ENCODE measurements around the gene UGT1A5.

The UGT1A5 gene

DNA sequence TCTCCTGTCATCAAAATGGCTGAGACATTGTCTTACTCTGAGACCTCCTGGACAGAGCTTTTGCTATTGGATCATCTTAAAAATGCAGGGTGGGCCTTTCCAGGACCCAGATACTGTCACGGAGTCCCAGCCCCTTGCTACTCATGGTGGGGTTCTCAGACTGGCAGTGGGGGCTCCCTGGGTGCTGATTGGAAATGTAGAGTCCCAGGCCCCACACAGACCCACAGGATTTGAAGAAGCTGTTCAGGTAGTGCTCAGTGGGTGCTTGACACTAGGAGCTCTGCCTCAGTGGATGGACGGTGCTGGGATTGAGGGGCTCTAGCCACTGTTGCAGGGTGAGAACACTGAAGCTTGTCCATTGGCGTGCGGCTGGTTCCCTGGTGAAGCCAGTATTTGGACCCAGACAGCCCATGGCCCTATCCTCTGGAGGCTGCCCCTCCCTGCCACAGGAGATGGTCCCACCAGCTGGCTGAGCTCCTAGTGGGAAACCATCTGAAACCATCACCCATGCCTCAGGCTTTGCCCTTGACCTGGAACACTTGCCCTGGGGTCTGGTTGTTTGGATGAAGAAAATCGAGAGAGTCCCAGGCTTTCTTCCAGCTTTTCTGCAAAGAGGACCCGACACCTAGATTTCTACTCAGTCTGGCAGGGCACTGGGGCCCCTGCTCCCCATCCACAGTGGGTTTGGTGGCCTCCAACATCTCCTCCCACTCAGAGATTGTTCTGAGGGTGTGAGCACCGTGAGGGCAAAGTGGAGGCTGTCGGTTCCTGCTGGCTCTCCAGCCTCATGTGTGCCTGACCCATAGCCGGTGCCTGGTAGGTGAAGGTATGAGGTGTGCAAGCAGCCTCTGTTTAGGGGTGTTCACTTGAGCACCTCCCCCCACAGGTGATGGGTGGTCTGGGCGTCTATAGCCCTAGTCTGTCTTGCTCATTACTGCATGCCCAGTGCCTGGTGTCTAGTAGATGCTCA is 95.5 kb downstream of the UGT1A5 start:
- no peak for DNase-seq (ENCODE audit: low read depth in 3 of 3)

DNA sequence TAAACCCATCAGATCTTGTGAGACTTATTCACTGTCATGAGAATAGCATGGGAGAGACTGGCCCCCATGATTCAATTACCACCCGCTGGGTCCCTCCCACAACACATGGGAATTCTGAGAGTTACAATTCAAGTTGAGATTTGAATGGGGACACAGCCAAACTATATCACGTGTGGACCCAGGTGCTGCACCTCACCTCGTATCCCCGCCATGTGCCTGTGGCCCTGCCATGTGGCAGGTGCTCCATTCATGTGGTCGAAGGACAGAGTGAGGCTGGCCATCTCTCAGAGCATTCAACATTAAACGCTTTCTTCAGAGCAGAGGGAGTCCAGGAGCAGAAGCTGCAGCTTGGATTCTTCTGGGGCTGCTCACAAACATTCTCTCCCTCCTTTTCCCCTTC is 97.7 kb downstream of the UGT1A5 start:
- no peak for DNase-seq (ENCODE audit: low read depth in 3 of 3)

DNA sequence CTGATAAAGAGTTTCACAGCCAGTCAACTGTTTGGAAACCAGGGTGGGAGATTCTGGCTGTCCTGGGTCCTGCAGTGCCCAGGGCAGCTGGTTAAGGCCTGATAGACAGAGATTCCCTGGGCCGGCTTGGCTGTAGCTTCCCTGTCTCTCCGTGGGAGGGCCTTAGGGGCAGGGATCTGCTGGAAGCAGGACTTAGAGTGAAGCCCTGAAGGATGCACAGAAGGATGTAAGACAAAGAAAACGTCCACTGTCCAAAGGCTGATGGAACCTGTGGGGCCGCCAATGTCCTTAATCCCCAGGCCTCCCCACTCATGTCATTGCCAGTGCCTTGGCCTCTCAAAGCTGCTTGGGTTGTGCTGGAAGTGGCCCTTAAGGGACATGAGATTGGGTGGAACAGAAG is 98.4 kb downstream of the UGT1A5 start:
- no peak for DNase-seq (ENCODE audit: low read depth in 3 of 3)

DNA sequence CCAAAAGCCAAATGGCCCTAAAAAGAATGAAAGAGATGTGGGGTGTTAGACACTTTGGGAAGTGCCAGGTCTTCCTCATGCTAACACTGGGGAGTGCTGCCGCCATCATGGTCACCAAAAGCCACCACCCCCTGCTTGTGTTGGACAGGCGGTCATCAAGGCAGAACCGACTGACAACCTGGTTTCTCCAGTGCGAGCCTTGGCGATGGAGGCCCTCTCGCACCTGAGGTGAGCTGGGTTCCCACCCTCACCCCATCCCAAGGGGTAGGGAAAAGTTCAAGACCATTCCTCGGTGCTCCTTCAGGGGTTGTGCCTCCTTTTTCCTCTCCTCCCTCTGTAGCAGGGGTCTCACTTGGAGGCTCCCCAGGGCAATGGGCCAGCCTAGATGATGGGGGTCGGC is 99.0 kb downstream of the UGT1A5 start:
- no peak for DNase-seq (ENCODE audit: low read depth in 3 of 3)

DNA sequence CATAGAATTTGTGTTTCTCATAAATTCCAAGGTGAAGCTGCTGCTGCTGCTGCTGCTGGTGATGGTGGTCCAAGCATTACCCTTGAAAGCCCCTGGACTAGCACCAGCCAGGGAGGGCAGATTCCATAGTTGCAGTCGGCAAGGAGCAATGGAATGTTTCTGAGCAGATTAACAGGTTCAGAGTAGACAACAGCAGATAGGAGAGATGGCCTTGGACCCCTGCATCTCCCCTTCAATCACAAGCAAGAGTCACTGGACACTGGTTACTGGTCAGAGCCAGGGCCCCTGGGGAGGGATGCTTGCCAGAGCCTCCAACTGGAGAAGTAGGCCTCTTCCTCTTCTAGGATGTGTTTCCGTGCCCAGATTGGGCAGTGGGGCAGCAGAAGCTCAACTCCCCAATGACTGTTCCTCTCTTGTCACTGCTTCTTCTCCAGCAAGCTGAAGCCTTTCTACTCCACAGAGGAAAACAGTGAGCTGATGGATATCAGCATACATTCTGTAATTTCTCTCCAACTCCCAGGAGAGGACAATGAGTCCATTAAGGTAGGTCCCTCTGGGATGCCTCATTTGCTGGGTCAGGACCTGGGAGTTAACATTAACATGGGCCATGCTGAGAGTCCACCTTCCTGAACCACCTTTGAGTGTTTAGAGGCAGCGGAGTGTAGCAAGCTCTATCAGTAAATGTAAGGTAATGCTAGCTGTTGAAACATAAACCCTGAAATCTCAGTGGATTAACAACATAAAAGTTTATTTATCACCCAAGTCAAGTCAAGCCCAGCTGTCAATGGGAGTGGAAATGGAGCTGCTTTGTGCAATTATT is 100.7 kb downstream of the UGT1A5 start:
- no peak for DNase-seq (ENCODE audit: low read depth in 3 of 3)

DNA sequence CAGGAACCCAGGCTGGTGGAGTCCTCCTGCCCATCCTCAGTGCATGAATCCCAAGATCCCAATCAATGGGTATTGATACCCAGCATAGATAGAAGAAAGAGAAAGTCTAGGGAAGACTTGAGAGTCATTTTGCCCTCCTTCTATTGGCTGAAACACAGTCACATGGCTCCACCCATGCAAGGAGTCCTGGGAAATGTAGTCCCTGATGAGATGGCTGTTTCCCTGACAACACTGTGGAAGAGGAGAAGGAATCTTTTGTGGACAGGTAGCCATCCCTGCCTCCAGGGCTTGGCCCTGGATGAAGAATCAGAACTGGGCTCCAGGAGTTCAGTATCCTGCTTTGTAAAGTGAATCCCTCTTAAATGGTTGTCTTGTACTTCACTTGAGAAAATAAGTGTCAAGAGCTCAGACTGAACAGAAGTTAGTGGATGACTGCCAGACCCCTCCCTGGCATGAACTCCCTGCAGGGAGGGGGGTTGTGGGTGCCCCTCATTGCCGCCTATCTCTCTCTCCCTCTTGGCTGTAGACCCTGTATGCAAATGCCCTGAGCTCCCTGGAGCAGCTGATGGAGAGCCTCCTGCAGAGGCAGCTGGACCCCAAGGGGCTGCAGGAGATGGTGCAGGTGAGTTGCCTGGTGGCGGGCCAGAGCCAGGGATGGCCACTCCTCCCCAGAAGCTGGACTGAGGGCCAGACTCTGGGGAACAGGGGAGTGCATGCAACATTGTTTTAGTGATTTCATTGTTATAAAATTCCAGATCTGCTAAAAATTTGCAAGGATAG is 101.5 kb downstream of the UGT1A5 start:
- no peak for DNase-seq (ENCODE audit: low read depth in 3 of 3)

DNA sequence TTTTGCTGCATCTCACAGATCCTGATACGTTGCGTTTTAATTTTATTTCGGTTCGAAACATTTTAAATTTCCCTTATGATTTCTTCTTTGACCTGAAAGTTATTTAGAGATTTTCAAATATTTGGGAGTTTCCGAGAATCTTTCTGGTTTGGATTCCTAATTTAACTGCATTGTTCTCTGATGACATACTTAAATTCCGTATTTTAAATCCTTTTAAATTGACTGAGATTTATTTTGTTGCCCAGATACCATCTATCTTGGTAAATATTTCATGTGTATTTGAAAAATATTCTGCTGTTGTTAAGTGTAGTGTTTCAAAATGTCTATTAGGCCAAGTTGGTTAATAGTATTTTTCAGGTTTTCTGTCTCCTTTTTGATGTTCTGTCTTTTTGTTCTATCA is 103.2 kb downstream of the UGT1A5 start:
- no peak for DNase-seq (ENCODE audit: low read depth in 3 of 3)

DNA sequence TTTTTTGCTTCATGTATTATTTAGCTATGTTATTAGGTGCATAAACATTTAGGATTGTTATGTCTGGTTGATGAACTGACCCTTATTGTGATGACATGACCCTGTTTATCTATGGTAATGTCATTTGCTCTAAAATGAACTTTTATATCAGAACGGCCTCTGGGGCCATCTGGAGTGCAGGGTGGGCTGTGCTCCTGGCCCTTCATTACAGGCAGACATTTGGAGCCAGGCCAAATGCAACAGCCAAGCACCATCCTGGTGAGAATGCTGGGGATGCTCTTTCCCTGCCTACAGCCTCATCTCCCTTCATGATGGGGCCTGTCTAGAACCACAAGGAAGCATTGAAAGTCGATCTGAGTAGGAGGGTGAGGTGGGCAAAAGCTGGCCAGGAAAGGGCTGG is 103.6 kb downstream of the UGT1A5 start:
- no peak for DNase-seq (ENCODE audit: low read depth in 3 of 3)

DNA sequence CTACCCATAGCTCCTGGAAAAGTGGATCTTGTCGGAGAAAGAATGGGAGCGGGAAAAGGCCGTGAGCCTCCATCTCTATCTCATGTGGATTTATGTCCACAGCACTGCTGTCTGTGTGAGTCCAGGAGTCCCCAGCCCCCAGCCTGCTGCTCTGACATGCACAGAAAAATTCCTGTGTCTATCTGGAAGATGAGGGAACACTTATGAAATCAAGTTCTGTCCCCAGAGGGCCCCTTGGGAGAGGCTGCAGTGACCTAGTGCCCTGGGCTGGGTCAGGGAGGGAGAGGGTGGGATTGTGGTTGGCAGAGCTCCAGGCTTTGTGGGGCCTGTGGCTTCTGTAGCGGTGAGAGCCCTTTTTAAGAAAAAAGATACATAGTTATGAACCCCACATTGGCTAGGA is 104.1 kb downstream of the UGT1A5 start:
- no peak for DNase-seq (ENCODE audit: low read depth in 3 of 3)

DNA sequence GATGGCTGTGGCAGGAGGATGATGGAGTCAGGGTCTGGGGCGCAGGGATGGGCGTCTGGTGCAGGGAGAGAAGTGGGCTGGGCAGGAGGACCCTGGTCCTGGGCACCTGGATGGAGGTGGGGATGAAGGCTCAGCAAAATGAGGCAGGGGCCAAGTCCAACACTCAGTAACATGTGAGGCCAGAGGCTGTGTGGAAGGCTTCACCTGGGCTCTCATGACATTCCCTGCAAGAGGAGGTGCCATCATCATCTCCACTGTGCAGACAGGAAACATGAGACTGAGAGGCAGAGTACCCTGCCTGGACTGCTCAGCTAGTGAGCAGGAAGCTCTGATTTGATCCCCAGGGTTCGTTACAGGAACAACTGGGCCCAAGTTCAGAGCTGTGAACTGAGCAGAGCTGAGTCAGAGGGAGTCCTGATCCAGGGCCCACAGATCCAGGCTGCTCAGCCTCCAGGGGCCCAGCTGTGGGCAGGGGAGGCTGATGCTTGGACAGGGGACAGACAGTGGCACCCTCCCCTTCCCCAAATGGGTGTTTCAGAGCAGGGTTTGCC is 104.7 kb downstream of the UGT1A5 start:
- no peak for DNase-seq (ENCODE audit: low read depth in 3 of 3)

DNA sequence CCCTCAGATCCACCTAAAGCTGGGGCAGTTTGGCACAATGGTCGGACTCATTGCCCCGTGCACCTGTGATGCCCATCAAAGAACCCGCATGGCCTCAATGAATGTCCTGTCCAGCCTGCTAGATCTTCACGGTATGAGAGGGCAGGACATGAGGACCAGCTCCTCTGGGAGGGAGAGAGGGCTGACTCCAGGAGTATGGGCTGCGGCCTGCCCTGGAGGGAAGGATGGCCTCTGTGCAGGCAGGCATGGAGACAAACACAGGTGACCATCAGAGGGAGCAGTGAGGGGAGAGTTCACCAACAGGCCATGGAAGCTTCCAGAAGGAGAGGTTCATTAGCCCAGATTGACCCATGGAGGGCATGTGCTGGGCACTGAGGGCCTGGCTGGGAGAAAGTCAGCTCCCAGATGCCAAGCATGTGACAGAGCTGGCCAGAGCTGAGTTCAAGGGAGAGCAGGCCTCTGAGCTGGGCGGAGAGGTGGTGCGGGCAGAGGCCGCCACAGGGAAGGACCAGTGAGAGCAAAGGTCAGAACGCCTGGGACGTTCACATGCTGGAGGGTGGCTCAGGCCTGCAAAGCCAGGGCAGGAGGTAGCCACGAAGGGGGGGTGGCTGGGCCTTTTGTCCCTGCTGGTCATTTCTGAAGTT is 105.4 kb downstream of the UGT1A5 start:
- no peak for DNase-seq (ENCODE audit: low read depth in 3 of 3)

DNA sequence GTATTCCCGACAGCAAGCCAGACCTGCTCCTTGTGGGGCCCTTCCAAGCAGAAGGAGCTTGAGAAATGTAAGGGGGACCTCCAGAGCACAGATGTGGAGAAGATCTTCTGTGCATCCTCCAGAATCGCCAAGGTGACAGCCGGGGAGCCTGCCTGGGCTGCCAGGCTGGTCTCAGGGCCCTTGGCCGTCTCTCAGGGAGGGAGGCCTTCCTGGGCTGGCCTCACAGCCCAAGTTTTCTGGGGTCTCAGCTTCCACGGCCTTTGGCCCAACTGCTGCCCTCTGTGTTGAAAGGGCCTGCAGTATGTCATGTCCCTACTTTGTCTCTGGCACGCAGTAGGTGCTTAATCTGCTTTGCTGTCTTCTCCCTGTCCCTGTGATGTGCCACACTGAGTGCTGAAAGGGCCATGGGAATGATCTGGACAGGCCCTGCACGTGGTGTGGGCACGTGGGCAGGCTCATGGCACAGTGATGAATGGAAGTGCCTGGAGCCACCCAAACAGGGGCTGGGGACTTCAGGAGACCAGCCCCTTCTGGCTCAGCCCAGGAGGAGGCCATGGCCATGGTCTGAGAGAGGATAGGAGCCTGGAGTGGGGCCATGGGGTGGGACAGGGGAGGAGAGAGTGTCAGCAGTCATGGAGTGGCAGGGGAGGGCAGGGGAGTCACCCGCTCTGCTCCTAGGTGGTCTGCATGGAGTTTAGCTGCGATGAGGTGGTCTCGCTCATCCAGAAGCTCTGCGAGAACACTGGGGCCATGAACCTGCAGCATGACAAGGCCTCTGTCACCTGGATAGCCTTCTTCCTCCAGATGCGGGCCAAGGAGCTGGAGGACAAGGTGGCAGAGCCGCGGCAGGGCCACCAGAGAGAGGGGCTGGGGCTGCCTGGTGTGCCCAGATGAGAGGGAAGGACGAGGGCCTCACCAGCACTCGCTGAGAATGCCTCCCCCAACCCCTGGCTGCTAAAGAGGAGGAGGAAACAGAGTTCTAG is 106.2 kb downstream of the UGT1A5 start:
- DNase-seq (ENCODE audit: low read depth in 3 of 3) = no peak

DNA sequence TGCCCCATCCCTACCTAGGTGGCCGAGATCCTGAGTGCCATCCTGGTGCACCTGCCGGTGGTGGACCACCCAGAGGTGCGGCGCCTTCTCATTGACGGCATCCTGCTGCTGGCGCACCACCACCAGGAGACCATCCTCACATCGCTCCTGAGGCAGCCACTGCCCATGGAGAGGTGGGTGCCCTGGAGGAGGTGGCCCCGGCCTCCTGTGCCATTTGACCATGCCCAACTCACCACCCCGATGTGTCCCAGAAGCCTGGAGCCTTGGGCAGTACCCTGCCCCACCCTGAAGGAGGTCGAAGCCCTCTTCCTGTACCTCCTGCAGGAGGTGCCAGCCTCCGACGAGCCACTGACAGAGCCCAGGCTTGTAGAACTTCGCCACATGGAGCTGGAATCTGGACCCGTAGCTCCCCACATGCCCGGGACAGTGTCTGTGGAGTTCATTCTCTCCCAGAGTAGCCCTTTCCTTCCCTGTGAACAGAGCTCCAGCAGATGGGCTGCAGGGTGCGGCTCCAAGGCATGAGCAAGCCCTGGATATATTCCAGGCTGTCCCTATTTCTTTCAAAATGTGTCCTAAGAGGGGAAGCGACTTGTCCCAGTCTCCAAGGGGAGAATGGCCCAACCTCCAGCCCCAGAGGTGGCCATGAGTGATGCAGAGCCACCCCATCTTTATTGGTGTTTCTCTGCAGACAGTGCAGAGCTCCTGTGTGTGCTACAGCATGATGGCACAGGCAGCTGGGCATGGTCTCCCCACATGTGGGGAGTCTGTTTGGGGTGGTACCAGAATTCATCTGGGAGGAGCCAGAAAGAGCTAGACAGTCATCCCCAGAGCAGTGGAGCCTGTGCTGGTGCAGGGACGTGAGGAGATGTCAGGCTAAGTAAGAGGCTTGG is 107.4 kb downstream of the UGT1A5 start:
- DNase-seq (ENCODE audit: low read depth in 3 of 3) = no peak

DNA sequence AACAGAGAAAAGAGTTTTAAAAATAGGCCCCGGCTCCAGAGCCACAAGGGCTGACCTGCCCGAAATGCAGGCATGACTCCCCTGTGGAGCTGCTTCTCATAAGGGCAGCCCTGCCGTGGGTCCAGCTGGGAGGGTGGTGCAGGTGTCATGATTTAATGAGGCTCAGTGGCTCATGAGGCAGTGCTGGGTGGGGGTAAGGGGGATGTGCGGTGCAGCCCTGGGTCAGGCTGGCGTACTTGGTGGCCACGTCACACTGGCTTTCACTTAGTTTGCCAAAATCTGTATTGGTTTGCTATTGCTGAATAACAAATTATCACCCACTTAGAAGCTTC is 108.0 kb downstream of the UGT1A5 start:
- no peak for DNase-seq (ENCODE audit: low read depth in 3 of 3)

DNA sequence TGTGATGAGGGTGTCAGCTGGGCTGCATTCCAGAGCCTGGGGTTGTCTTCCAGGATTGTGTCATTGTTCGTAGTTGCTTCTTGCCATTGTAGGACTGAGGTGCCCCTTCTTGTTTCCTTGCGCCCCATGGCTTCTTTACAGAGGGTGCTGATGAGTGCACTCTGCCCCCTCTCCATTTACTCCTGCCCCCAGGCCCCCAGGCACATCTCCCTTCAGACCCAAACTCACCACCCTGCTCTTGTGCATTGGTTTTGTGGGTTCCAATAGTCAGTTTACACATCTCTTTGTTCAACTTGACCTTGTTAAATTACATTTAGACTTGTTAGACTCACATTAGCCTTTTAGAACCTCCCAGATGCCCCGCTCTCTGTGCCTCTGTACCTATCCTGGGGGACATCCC is 108.5 kb downstream of the UGT1A5 start:
- no peak for DNase-seq (ENCODE audit: low read depth in 3 of 3)

DNA sequence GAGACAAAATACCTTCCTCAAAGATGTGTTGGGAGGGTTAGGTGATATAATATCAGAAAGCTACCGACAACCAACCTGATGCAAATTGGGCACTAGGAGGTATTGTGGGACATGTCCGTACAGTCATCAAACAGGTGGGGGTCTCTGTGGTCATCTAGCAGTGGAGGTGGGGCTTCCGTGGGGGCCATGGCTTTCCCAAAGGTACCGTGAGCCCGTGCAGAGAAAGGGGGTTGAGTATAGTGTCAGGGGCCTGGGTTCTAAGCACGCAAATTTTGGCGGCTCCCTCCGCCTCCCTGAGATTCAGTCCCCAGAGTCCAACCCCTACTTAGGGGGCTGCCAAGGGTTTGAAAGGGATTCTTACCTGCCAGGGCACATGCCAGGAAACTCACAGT is 109.0 kb downstream of the UGT1A5 start:
- DNase-seq (ENCODE audit: low read depth in 3 of 3) = no peak

DNA sequence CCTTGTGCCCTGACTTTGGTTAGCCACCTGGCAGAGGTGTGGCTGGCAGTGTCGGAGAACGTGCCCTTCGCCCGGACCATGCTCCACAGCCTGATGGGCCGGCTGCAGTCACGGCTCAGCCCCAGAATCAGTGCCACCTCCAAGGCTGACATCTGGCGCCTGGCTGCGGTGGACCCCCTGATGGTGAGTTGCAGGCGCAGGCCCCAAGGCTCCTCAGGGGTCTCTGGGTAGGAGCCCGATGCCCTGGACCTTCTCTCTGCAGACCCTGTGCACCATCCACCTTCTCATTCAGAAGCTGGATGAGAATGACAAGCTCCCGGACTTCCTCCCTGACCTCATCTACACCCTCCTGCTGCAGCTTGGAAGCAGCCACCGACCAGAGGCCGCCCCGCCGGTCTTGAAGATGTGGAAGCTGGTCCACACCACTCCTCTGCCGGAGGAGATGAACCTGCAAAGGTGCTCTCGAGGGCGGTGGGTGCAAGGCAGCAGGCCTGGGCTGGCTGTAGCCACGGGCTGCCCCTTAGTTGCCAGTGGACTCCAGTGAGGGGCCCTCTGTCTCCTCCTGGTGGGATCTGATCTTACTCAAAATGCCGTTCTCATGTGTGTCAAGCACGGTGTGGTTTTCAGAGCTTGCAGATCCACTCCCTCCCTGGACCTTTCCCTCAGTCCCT is 109.5 kb downstream of the UGT1A5 start:
- no peak for DNase-seq (ENCODE audit: low read depth in 3 of 3)

Data from stimulated activated CD4-positive, alpha-beta T cell treated with anti-CD3 and anti-CD28 coated beads, TNF-alpha, amount 100 ng/mL, for 4 hours (primary cell).